Neural cell (in vitro differentiated cells): ENCODE results near the gene UBXN10. TPM values are rescaled to one million over a fixed set of nuclear protein-coding genes. Genes with fewer than 3 reads are reported as not detected.

Experiments used
- H2AFZ ChIP-seq: fragments of 200-600, 300-800 bp; sonication (generic), shearing (Covaris generic); 2 replicates; pipeline ENCODE4 v1.6.0; 2014; ENCODE audit warnings: low read depth, mild to moderate bottlenecking, antibody characterized with exemption, low read length, moderate library complexity
- H3F3A ChIP-seq: fragments of 200-600 bp; shearing (Covaris generic); 2 replicates; pipeline ENCODE4 v1.6.1; 2016; ENCODE audit warnings: mild to moderate bottlenecking, moderate library complexity, mixed read lengths, antibody characterized with exemption, low read length; ENCODE audit not compliant: insufficient read depth, poor library complexity, severe bottlenecking
- H3K27ac ChIP-seq: fragments of 200-600, 300-800 bp; sonication (generic), shearing (Covaris generic); 2 replicates; pipeline ENCODE4 v1.5.1; 2014; ENCODE audit warnings: mild to moderate bottlenecking, low read length, moderate library complexity
- H3K27me3 ChIP-seq: fragments of 300-800, 200-600 bp; sonication (generic), shearing (Covaris generic); 2 replicates; pipeline ENCODE4 v1.6.0; 2014; ENCODE audit warnings: mild to moderate bottlenecking, low read depth, low read length, moderate library complexity; ENCODE audit not compliant: insufficient read depth
- H3K36me3 ChIP-seq: fragments of 300-800, 200-600 bp; sonication (generic), shearing (Covaris generic); 2 replicates; pipeline ENCODE4 v1.5.1; 2014; ENCODE audit warnings: mild to moderate bottlenecking, antibody characterized with exemption, low read length, moderate library complexity; ENCODE audit not compliant: insufficient read depth
- H3K4me2 ChIP-seq: fragments of 300-800, 200-600 bp; sonication (generic), shearing (Covaris generic); 2 replicates; pipeline ENCODE4 v1.6.0; 2014; ENCODE audit warnings: mild to moderate bottlenecking, low read length
- H3K4me3 ChIP-seq: fragments of 300-800, 200-600 bp; sonication (generic), shearing (Covaris generic); 2 replicates; pipeline ENCODE4 v1.5.1; 2014; ENCODE audit warnings: mild to moderate bottlenecking, low read length, moderate library complexity
- H3K79me2 ChIP-seq: fragments of 200-600 bp; shearing (Covaris generic); replicated peaks from 2 replicates; pipeline ENCODE4 v1.6.0; 2014; ENCODE audit warnings: mild to moderate bottlenecking, low read length, moderate library complexity; ENCODE audit not compliant: insufficient read depth
- H3K9ac ChIP-seq: fragments of 300-800, 200-600 bp; sonication (generic), shearing (Covaris generic); 2 replicates; pipeline ENCODE4 v1.6.1; 2016; ENCODE audit warnings: mild to moderate bottlenecking, low read length, mixed read lengths
- H3K9me2 ChIP-seq: fragments of 200-600 bp; shearing (Covaris generic); 2 replicates; pipeline ENCODE4 v1.6.1; 2016; ENCODE audit warnings: mild to moderate bottlenecking, low read length, mixed read lengths; ENCODE audit not compliant: insufficient read depth
- H3K9me3 ChIP-seq: fragments of 200-600, 300-800 bp; sonication (generic), shearing (Covaris generic); 2 replicates; pipeline ENCODE4 v1.6.1; 2016; ENCODE audit warnings: mild to moderate bottlenecking, mixed run types, low read length, moderate library complexity, mixed read lengths
- H4K20me1 ChIP-seq: fragments of 200-600 bp; shearing (Covaris generic); 2 replicates; pipeline ENCODE4 v1.6.1; 2016; ENCODE audit warnings: mild to moderate bottlenecking, mixed run types; ENCODE audit not compliant: insufficient read depth
- CTCF ChIP-seq: fragments of 450-650 bp; IDR thresholded peaks from 2 replicates; pipeline ENCODE4 v1.5.1; 2014; ENCODE audit warnings: antibody characterized with exemption, mild to moderate bottlenecking, moderate library complexity; ENCODE audit not compliant: poor library complexity, severe bottlenecking
- EP300 ChIP-seq: fragments of 450-650 bp; conservative IDR thresholded peaks from 2 replicates; pipeline ENCODE4 v1.6.1; 2014; ENCODE audit warnings: antibody characterized with exemption, mild to moderate bottlenecking, moderate library complexity; ENCODE audit not compliant: poor library complexity, severe bottlenecking
- EZH2 ChIP-seq: fragments of 200-600, 300-800 bp; shearing (Covaris generic), sonication (generic); IDR thresholded peaks from 2 replicates; pipeline ENCODE4 v1.6.1; 2014; ENCODE audit warnings: antibody characterized with exemption, low read length, borderline replicate concordance, mild to moderate bottlenecking; ENCODE audit not compliant: insufficient read depth, poor library complexity, severe bottlenecking
- MXI1 ChIP-seq: fragments of 450-650 bp; conservative IDR thresholded peaks from 2 replicates; pipeline ENCODE4 v1.6.1; 2014; ENCODE audit warnings: antibody characterized with exemption, mild to moderate bottlenecking; ENCODE audit not compliant: poor library complexity, severe bottlenecking
- POLR2AphosphoS5 ChIP-seq: IDR thresholded peaks from 2 replicates; pipeline ENCODE4 v1.6.1; 2012
- RAD21 ChIP-seq: fragments of 450-650 bp; conservative IDR thresholded peaks from 2 replicates; pipeline ENCODE4 v1.6.1; 2014; ENCODE audit warnings: antibody characterized with exemption, mild to moderate bottlenecking, moderate library complexity
- REST ChIP-seq: IDR thresholded peaks from 2 replicates; pipeline ENCODE4 v1.6.1; 2012; ENCODE audit warnings: borderline replicate concordance
- SMC3 ChIP-seq: fragments of 450-650 bp; conservative IDR thresholded peaks from 2 replicates; pipeline ENCODE4 v1.6.1; 2014; ENCODE audit warnings: antibody characterized with exemption, mild to moderate bottlenecking, moderate library complexity; ENCODE audit not compliant: poor library complexity
- TAF1 ChIP-seq: IDR thresholded peaks from 2 replicates; pipeline ENCODE4 v1.6.1; 2012; ENCODE audit warnings: low read depth
- polyA plus RNA-seq: library from polyadenylated mRNA; depleted of rRNA; stranded (reverse); fragments of >200 nt; gene quantifications from 2 replicates; pipeline ENCODE4 v1.2.3, GENCODE V29; 2014

Gene UBXN10
- polyA plus RNA-seq, 1 donor from 2014 or later: 0.64 TPM

GRCh38 chr1:20210736-20211460 lies 25.0 kb downstream of the UBXN10 start:
- Histone ChIP-seq H4K20me1 (no peaks in the 10 kb centered on the region), H3K27ac (no peak overlapping the region), H3K9ac (no peak overlapping the region), H2AFZ (no peak overlapping the region), H3K4me3 (no peak overlapping the region), H3K9me3 (no peaks in the 10 kb centered on the region), H3K4me2 (no peak overlapping the region), H3K36me3 (no peaks in the 10 kb centered on the region), H3K79me2 (no peaks in the 10 kb centered on the region), H3F3A (no peaks in the 10 kb centered on the region), H3K27me3 (no peaks in the 10 kb centered on the region), H3K9me2 (no peaks in the 10 kb centered on the region)
- TF ChIP-seq REST: no peak

- no peaks in the 10 kb centered on the region for H3K27me3 ChIP-seq
Measured at GRCh38 chr1:20211511-20211931, 25.6 kb downstream of the UBXN10 start.

More at GRCh38 chr1:20211511-20211931, 25.6 kb downstream of the UBXN10 start:
- H3K79me2 ChIP-seq: no peaks in the 10 kb centered on the region
- TF ChIP-seq REST (no peak), MXI1 (no peak), EZH2 (no peak), EP300 (no peak), CTCF (no peak), POLR2AphosphoS5 (no peak), TAF1 (no peak), SMC3 (no peak), RAD21 (no peak)
- no peaks in the 10 kb centered on the region for H4K20me1 ChIP-seq
- no peaks in the 10 kb centered on the region for H3F3A ChIP-seq
- H2AFZ ChIP-seq: no peak overlapping the region
- no peak overlapping the region for H3K9ac ChIP-seq
- H3K9me2 ChIP-seq: no peaks in the 10 kb centered on the region
- H3K9me3 ChIP-seq: no peaks in the 10 kb centered on the region
- no peak overlapping the region for H3K27ac ChIP-seq
- H3K36me3 ChIP-seq: no peaks in the 10 kb centered on the region
- H3K4me3 ChIP-seq: no peak overlapping the region
- no peak overlapping the region for H3K4me2 ChIP-seq
